ENCODE measurements around the gene HIVEP1.

DNA sequence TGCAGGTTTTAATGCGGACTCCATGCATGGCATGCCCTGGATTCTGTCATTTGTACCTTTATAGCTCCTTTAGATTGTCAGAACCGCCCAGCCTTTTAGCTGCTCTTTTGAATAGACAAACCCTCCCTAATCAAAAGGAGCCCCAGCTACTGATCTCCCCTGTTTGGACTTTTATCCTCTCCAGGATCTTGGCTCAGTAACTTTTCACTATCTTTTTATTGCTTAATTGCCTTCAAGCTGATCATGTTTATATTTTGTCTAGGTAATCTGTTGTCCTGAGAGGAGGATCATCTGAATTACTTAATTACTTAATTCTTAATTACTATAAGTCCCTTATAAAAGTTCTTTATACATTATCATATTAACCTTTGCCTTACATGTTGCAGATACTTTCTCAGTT, 93.2 kb downstream of the HIVEP1 start:
- TF ChIP-seq, protein P1, sequence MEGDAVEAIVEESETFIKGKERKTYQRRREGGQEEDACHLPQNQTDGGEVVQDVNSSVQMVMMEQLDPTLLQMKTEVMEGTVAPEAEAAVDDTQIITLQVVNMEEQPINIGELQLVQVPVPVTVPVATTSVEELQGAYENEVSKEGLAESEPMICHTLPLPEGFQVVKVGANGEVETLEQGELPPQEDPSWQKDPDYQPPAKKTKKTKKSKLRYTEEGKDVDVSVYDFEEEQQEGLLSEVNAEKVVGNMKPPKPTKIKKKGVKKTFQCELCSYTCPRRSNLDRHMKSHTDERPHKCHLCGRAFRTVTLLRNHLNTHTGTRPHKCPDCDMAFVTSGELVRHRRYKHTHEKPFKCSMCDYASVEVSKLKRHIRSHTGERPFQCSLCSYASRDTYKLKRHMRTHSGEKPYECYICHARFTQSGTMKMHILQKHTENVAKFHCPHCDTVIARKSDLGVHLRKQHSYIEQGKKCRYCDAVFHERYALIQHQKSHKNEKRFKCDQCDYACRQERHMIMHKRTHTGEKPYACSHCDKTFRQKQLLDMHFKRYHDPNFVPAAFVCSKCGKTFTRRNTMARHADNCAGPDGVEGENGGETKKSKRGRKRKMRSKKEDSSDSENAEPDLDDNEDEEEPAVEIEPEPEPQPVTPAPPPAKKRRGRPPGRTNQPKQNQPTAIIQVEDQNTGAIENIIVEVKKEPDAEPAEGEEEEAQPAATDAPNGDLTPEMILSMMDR (IDR thresholded peaks at IDR 0.05) = no peak
- no peak for TF ChIP-seq POLR2A (IDR thresholded peaks at IDR 0.05)

Measured in right lobe of liver (tissue), 4 donors.